Neural cell (in vitro differentiated cells): ENCODE data around the gene SLC52A1.

Experiments used
- CTCF ChIP-seq: fragments of 450-650 bp; IDR thresholded peaks from 2 replicates; pipeline ENCODE4 v1.5.1; 2014; ENCODE audit warnings: antibody characterized with exemption, mild to moderate bottlenecking, moderate library complexity; ENCODE audit not compliant: poor library complexity, severe bottlenecking
- EP300 ChIP-seq: fragments of 450-650 bp; conservative IDR thresholded peaks from 2 replicates; pipeline ENCODE4 v1.6.1; 2014; ENCODE audit warnings: antibody characterized with exemption, mild to moderate bottlenecking, moderate library complexity; ENCODE audit not compliant: poor library complexity, severe bottlenecking
- EZH2 ChIP-seq: fragments of 200-600, 300-800 bp; shearing (Covaris generic), sonication (generic); IDR thresholded peaks from 2 replicates; pipeline ENCODE4 v1.6.1; 2014; ENCODE audit warnings: antibody characterized with exemption, low read length, borderline replicate concordance, mild to moderate bottlenecking; ENCODE audit not compliant: insufficient read depth, poor library complexity, severe bottlenecking
- POLR2AphosphoS5 ChIP-seq: IDR thresholded peaks from 2 replicates; pipeline ENCODE4 v1.6.1; 2012
- RAD21 ChIP-seq: fragments of 450-650 bp; conservative IDR thresholded peaks from 2 replicates; pipeline ENCODE4 v1.6.1; 2014; ENCODE audit warnings: antibody characterized with exemption, mild to moderate bottlenecking, moderate library complexity
- TAF1 ChIP-seq: IDR thresholded peaks from 2 replicates; pipeline ENCODE4 v1.6.1; 2012; ENCODE audit warnings: low read depth

- TF ChIP-seq CTCF (no peak), EP300 (no peak), POLR2AphosphoS5 (no peak), EZH2 (no peak), RAD21 (no peak), TAF1 (no peak)
Observed at GRCh38 chr17:5003214-5003867, 31.9 kb downstream of the SLC52A1 start.
